Retinal pigment epithelial cell (primary cell): Measurements from ENCODE around the gene RASL10B.
A peak's percentile ranks its signal among the peaks of the same experiment; 100 is the strongest.

Experiments used
- DNase-seq: peaks from one replicate; pipeline ENCODE4 v3.0.0-alpha.2; 2010; ENCODE audit warnings: low read depth
- H3K4me3 ChIP-seq: 2 replicates; pipeline ENCODE4 v1.5.1; 2011; ENCODE audit warnings: mild to moderate bottlenecking, low read length, control low read depth, moderate library complexity
- CTCF ChIP-seq: conservative IDR thresholded peaks from 2 replicates; pipeline ENCODE4 v1.5.1; 2011; ENCODE audit warnings: low read depth, low read length, control low read depth, inconsistent platforms

RASL10B gene

GRCh38 chr17:35765756-35766488 lies 34.5 kb downstream of the RASL10B start:
- no peak for TF ChIP-seq CTCF
- H3K4me3 ChIP-seq = no peak overlapping the region
- DNase-seq = no peak

GRCh38 chr17:35766489-35766877 lies 35.0 kb downstream of the RASL10B start:
- H3K4me3 ChIP-seq = no peak overlapping the region
- no peak for TF ChIP-seq CTCF
- no peak for DNase-seq

- H3K4me3 ChIP-seq = no peak overlapping the region
- peak; percentile 67 for TF ChIP-seq CTCF
- no peak for DNase-seq
These were observed 35.6 kb downstream of the RASL10B start for GRCh38 chr17:35766903-35767510.

DNA sequence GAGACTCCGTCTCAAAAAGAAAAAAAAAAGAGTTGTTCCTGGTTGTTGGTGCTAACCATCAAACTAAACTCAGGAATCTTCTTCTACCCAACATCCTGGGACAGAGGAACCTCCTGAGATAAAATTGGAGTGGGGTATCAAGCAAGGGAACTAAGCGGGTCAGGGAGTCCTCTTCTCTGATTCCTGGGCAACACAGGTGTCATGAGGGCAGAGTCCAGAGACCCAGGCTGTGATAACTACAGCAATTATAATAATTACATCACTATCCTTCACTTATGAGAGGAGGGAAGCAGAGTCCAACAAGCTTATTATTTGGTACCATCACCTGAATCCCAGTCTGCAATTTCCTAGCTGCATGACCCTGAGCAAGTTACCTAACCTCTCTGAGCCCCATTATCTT lies 37.4 kb downstream of the RASL10B start:
- no peak for TF ChIP-seq CTCF
- no peak overlapping the region for H3K4me3 ChIP-seq
- DNase-seq = no peak

- H3K4me3 ChIP-seq = no peak overlapping the region
- peak; percentile 23 for TF ChIP-seq CTCF
- no peak for DNase-seq
These were observed 38.6 kb downstream of the RASL10B start for GRCh38 chr17:35769895-35770486.

DNA sequence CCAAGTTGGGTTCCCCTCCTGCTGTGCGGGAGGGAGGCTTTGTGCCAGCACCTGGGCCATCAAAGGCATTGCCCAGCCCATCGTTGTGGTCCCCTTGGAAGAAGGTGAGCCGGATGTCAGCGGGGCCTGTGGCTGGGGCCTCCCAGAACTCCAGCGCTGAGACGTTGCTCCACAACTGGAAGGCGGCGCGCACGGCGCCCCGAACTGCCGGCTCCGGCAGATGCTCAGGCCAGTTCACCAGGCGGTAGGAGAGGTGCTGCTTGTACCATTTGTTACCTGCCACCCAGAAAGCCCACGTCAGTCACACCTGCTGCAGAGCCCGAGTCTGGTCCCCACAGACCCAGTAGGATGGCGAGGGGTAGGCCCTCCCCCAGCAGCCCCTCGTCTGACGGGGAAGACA lies 41.7 kb downstream of the RASL10B start:
- no peak for TF ChIP-seq CTCF
- H3K4me3 ChIP-seq = no peak overlapping the region
- no peak for DNase-seq
